HL-60 (cell line): Measurements from ENCODE around the gene BRIX1.

Source experiments
- CTCF ChIP-seq: IDR thresholded peaks from one replicate; pipeline ENCODE4 v1.5.1; 2011; ENCODE audit warnings: low read length, control low read depth, inconsistent platforms; ENCODE audit not compliant: insufficient read depth
- POLR2AphosphoS5 ChIP-seq: IDR thresholded peaks from 2 replicates; pipeline ENCODE4 v1.6.1; 2012; ENCODE audit warnings: low read depth

- no peak for TF ChIP-seq CTCF
- no peak for TF ChIP-seq POLR2AphosphoS5
Observed at GRCh38 chr5:34895641-34896419, 19.7 kb upstream of the BRIX1 start.
